HT-29 (cell line): Measurements from ENCODE around the gene GRIN1. TPM values are rescaled to one million over a fixed set of nuclear protein-coding genes. Genes with fewer than 3 reads are reported as not detected.
"Not testable (repeated sequence)": the region's sequence is repeated elsewhere in the genome, so short reads cannot be mapped to it uniquely, and the experiment has no call there.

Experiments used
- DNase-seq: peaks from one replicate; pipeline ENCODE4 v3.0.0-alpha.2; 2015; ENCODE audit warnings: low spot score
- total RNA-seq: library from RNA; depleted of rRNA; stranded (reverse); fragments of >200 nt; shearing (Covaris generic); gene quantifications from 2 replicates; pipeline ENCODE4 v1.2.3, GENCODE V29; 2014

GRIN1 gene
- total RNA-seq, 1 experiment from 2014 or later = 3.0 TPM

GRCh38 chr9:137128862-137129455, 10.0 kb upstream of the GRIN1 start:
- peak; percentile 38 for DNase-seq

- peak; percentile 85 for DNase-seq
Measured at GRCh38 chr9:137129456-137130175, 9.3 kb upstream of the GRIN1 start.

- DNase-seq = no peak
Measured at GRCh38 chr9:137130176-137130755, 8.7 kb upstream of the GRIN1 start.

GRCh38 chr9:137134191-137134590, 4.8 kb upstream of the GRIN1 start:
- no peak for DNase-seq

- not testable (repeated sequence) for DNase-seq
Measured at GRCh38 chr9:137135154-137135553, 3.8 kb upstream of the GRIN1 start.

GRCh38 chr9:137136261-137136880, 2.6 kb upstream of the GRIN1 start:
- no peak for DNase-seq

- no peak for DNase-seq
Measured at GRCh38 chr9:137136881-137137607, 1.9 kb upstream of the GRIN1 start.

GRCh38 chr9:137138058-137138721, 764 bp upstream of the GRIN1 start:
- DNase-seq = no peak

- no peak for DNase-seq
Measured at GRCh38 chr9:137139468-137140150, 655 bp downstream of the GRIN1 start.

- no peak for DNase-seq
Measured at GRCh38 chr9:137140151-137141012, 1.4 kb downstream of the GRIN1 start.

GRCh38 chr9:137141050-137141810, 2.3 kb downstream of the GRIN1 start:
- no peak for DNase-seq

- DNase-seq = no peak
Measured at GRCh38 chr9:137141976-137142936, 3.3 kb downstream of the GRIN1 start.

- DNase-seq = no peak
Measured at GRCh38 chr9:137143459-137143858, 4.5 kb downstream of the GRIN1 start.

- no peak for DNase-seq
Measured at GRCh38 chr9:137145731-137146526, 7.0 kb downstream of the GRIN1 start.

- DNase-seq = no peak
Measured at GRCh38 chr9:137146527-137146918, 7.6 kb downstream of the GRIN1 start.

- no peak for DNase-seq
Measured at GRCh38 chr9:137147091-137147792, 8.3 kb downstream of the GRIN1 start.
